ENCODE data around the gene ITGB3. TPM values are rescaled to one million over a fixed set of nuclear protein-coding genes. Genes with fewer than 3 reads are reported as not detected.

ITGB3 gene
- total and polyA plus RNA-seq, 9 of the 15 experiments (the other 6 are each of a cell fraction or from before 2014, with no cell fraction given), result 0.08 to 2.6 (median 0.62) TPM; not detected in 1

GRCh38 chr17:47275245-47275984 lies 21.8 kb downstream of the ITGB3 start (continued):
- TF ChIP-seq COPS2 (conservative IDR thresholded peaks at IDR 0.05), result no peak
- 0 out of 2 replicates have a peak, but pooled peaks have one; percentile 17 for TF ChIP-seq MTA2 (IDR thresholded peaks at IDR 0.05; ENCODE audit: low read depth)
- TF ChIP-seq ZFPM2 (CRISPR knock-in tag; IDR thresholded peaks at IDR 0.05), result no peak
- TF ChIP-seq TSHZ1 (CRISPR knock-in tag; IDR thresholded peaks at IDR 0.05), result no peak
- no peak for TF ChIP-seq BCLAF1 (IDR thresholded peaks at IDR 0.05; ENCODE audit: borderline replicate concordance in 1 of 2, control insufficient read depth in 1 of 2, low read depth in 2 of 2, low read length in 1 of 2)
- peak; percentile 41 for TF ChIP-seq CBFA2T2 (conservative IDR thresholded peaks at IDR 0.05)
- TF ChIP-seq ZNF239 (CRISPR knock-in tag; IDR thresholded peaks at IDR 0.05), result no peak
- TF ChIP-seq ZBTB12 (CRISPR knock-in tag; IDR thresholded peaks at IDR 0.05), result no peak
- TF ChIP-seq PTBP1 (IDR thresholded peaks at IDR 0.05; ENCODE audit: low read depth, low read length), result no peak
- 0 out of 2 replicates have a peak, but pooled peaks have one; percentile 55 for TF ChIP-seq NBN (IDR thresholded peaks at IDR 0.05; ENCODE audit: low read depth)
- no peak for TF ChIP-seq GTF2B (IDR thresholded peaks at IDR 0.05; ENCODE audit: extremely low read depth, insufficient read length)
